ENCODE measurements around the gene ZMYND8. TPM values are rescaled to one million over a fixed set of nuclear protein-coding genes. Genes with fewer than 3 reads are reported as not detected.

The ZMYND8 gene
- total RNA-seq, 1 experiment from 2014 or later, result 29.0 TPM

- Histone ChIP-seq H3K36me3 (ENCODE audit: control insufficient read depth in 1 of 2, insufficient read depth in 2 of 2, low read length in 2 of 2) (peaks cover 27 to 47% of the 10 kb centered on the region in 2 experiments), H3K27me3 (ENCODE audit: insufficient read depth, low read length) (no peaks in the 10 kb centered on the region), H3K4me1 (ENCODE audit: control insufficient read depth in 1 of 2, insufficient read depth in 2 of 2, low read length in 2 of 2) (no peaks in the 10 kb centered on the region), H3K4me3 (replicated peaks in 1 of 2; ENCODE audit: low read depth in 1 of 2, low read length in 2 of 2) (no peak overlapping the region), H4K20me1 (ENCODE audit: insufficient read depth) (no peaks in the 10 kb centered on the region), H3K79me2 (ENCODE audit: insufficient read depth, low read length) (peaks cover 15% of the 10 kb centered on the region), H2AFZ (ENCODE audit: low read depth, low read length, poor library complexity, severe bottlenecking) (no peak overlapping the region), H3K4me2 (ENCODE audit: low read length) (no peak overlapping the region), H3K9ac (ENCODE audit: low read length) (no peak overlapping the region), H3K9me2 (ENCODE audit: insufficient read depth) (no peaks in the 10 kb centered on the region), H3K27ac (ENCODE audit: low read depth, low read length) (no peak overlapping the region), H3K9me3 (ENCODE audit: control insufficient read depth in 1 of 2, insufficient read depth in 1 of 2, low read depth in 1 of 2, low read length in 2 of 2) (no peaks in the 10 kb centered on the region)
- BruUV-seq (replicated peaks), result no TSS peak
- ATAC-seq (no peak), DNase-seq (ENCODE audit: low read depth, low spot score) (no peak)
- ChIA-PET CTCF (no interaction called here), POLR2A (no interaction called here), RAD21 (ENCODE audit: low non-redundant PET in 1 of 2, low total read pairs in 2 of 2, uncharacterized antibody in 2 of 2, unreplicated experiment in 2 of 2) (no interaction called here)
- TF ChIP-seq REST (IDR thresholded peaks at IDR 0.05; ENCODE audit: low read depth), result no peak
- no peak for TF ChIP-seq CBX3 (IDR thresholded peaks at IDR 0.05; ENCODE audit: low read depth)
- no peak for TF ChIP-seq POLR2AphosphoS5 (IDR thresholded peaks at IDR 0.05; ENCODE audit: low read depth, low read length)
- no peak for TF ChIP-seq SRF (IDR thresholded peaks at IDR 0.05; ENCODE audit: low read depth)
- no peak for TF ChIP-seq ZFX (IDR thresholded peaks at IDR 0.05)
- no peak for TF ChIP-seq CTCF (IDR thresholded peaks at IDR 0.05 in 2 of 3, conservative IDR thresholded peaks at IDR 0.05 in 1 of 3; ENCODE audit: borderline replicate concordance in 1 of 3, insufficient read depth in 1 of 3, low read depth in 2 of 3, low read length in 2 of 3)
- TF ChIP-seq JUND (IDR thresholded peaks at IDR 0.05), result no peak
- TF ChIP-seq TCF7L2 (IDR thresholded peaks at IDR 0.05; ENCODE audit: borderline replicate concordance, extremely low read depth, insufficient read depth, insufficient read length), result no peak
- no peak for TF ChIP-seq ZBTB33 (IDR thresholded peaks at IDR 0.05; ENCODE audit: extremely low read depth, insufficient replicate concordance, low read length)
- no peak for TF ChIP-seq EZH2 (IDR thresholded peaks at IDR 0.05)
- no peak for TF ChIP-seq ATF3 (IDR thresholded peaks at IDR 0.05)
- no peak for TF ChIP-seq FOSL1 (IDR thresholded peaks at IDR 0.05; ENCODE audit: low read depth)
- no peak for TF ChIP-seq ZNF274 (IDR thresholded peaks at IDR 0.05; ENCODE audit: low read depth, low read length)
- intact Hi-C loops (cut with micrococcal nuclease), result no loop called here
Observed at GRCh38 chr20:47248448-47248966, 108.0 kb downstream of the ZMYND8 start.

Measured in HCT116 (cell line).